Mesenchymal stem cell (in vitro differentiated cells and primary cell): ENCODE data around the gene DUOXA2.
"Not testable (repeated sequence)": the region's sequence is repeated elsewhere in the genome, so short reads cannot be mapped to it uniquely, and the experiment has no call there.

Experiments
- DNase-seq: peaks from one replicate; pipeline ENCODE4 v3.0.0-alpha.2; 2013
- H2AFZ ChIP-seq: one replicate; pipeline ENCODE4 v1.6.1; 2013; ENCODE audit warnings: low read depth, mild to moderate bottlenecking, control low read depth, inconsistent platforms, low read length, moderate library complexity
- H2AK5ac ChIP-seq: 2 replicates; pipeline ENCODE4 v1.6.1; 2013; ENCODE audit warnings: low read length, moderate library complexity, mild to moderate bottlenecking, inconsistent platforms; ENCODE audit not compliant: severe bottlenecking
- H2BK120ac ChIP-seq: one replicate; pipeline ENCODE4 v1.6.1; 2013; ENCODE audit warnings: low read depth, mild to moderate bottlenecking, inconsistent platforms, low read length, moderate library complexity
- H2BK12ac ChIP-seq, 2 experiments: one replicate each; pipeline ENCODE4 v1.6.1; 2013; ENCODE audit warnings: inconsistent platforms in 2 of 2, low read length in 2 of 2, mild to moderate bottlenecking in 2 of 2, moderate library complexity in 2 of 2, control low read depth in 1 of 2
- H2BK15ac ChIP-seq: one replicate; pipeline ENCODE4 v1.6.1; 2013; ENCODE audit warnings: mild to moderate bottlenecking, low read depth, inconsistent platforms; ENCODE audit not compliant: poor library complexity, severe bottlenecking
- H2BK5ac ChIP-seq: 2 replicates; pipeline ENCODE4 v1.6.1; 2013; ENCODE audit warnings: low read depth, mild to moderate bottlenecking, low read length, control low read depth, inconsistent platforms; ENCODE audit not compliant: poor library complexity, severe bottlenecking
- H3K14ac ChIP-seq, 2 experiments: one replicate each; pipeline ENCODE4 v1.6.1; 2013; ENCODE audit warnings: inconsistent platforms in 2 of 2, low read length in 2 of 2, control low read depth in 1 of 2, mild to moderate bottlenecking in 1 of 2, moderate library complexity in 1 of 2
- H3K18ac ChIP-seq, 2 experiments: one replicate each; pipeline ENCODE4 v1.6.1; 2013; ENCODE audit warnings: inconsistent platforms in 2 of 2, low read length in 2 of 2, control low read depth in 1 of 2, low read depth in 1 of 2, mild to moderate bottlenecking in 1 of 2
- H3K23ac ChIP-seq, 2 experiments: one replicate each; pipeline ENCODE4 v1.6.1; 2013; ENCODE audit warnings: inconsistent platforms in 2 of 2, low read length in 2 of 2, mild to moderate bottlenecking in 2 of 2, moderate library complexity in 2 of 2, control low read depth in 1 of 2
- H3K27ac ChIP-seq: 2 replicates; pipeline ENCODE4 v1.5.1; 2013; ENCODE audit warnings: mild to moderate bottlenecking, moderate library complexity, low read length, control low read depth, inconsistent platforms; ENCODE audit not compliant: poor library complexity, severe bottlenecking
- H3K27me3 ChIP-seq, 2 experiments: 2 replicates each; pipeline versions ENCODE4 v1.6.1 to v1.7.0; 2013; ENCODE audit warnings: low read length in 2 of 2, mild to moderate bottlenecking in 2 of 2, moderate library complexity in 2 of 2, control low read depth in 1 of 2, inconsistent platforms in 1 of 2; ENCODE audit not compliant: control insufficient read depth in 1 of 2, insufficient read depth in 1 of 2
- H3K36me3 ChIP-seq, 2 experiments: 2 replicates each; pipeline versions ENCODE4 v1.6.1 to v1.7.0; 2013; ENCODE audit warnings: low read length in 2 of 2, control low read depth in 1 of 2, inconsistent platforms in 1 of 2, low read depth in 1 of 2, mild to moderate bottlenecking in 1 of 2; ENCODE audit not compliant: insufficient read depth in 2 of 2, control insufficient read depth in 1 of 2
- H3K4ac ChIP-seq, 2 experiments: one replicate each; pipeline ENCODE4 v1.6.1; 2013; ENCODE audit warnings: inconsistent platforms in 2 of 2, low read length in 2 of 2, mild to moderate bottlenecking in 2 of 2, moderate library complexity in 2 of 2, control low read depth in 1 of 2, low read depth in 1 of 2
- H3K4me1 ChIP-seq: 2 replicates; pipeline ENCODE4 v1.6.1; 2013; ENCODE audit warnings: low read depth, low read length, control low read depth; ENCODE audit not compliant: control insufficient read depth, insufficient read depth
- H3K4me2 ChIP-seq: 2 replicates; pipeline ENCODE4 v1.6.1; 2013; ENCODE audit warnings: low read length, mild to moderate bottlenecking, inconsistent platforms; ENCODE audit not compliant: poor library complexity, severe bottlenecking
- H3K4me3 ChIP-seq, 2 experiments: 2 replicates each; pipeline versions ENCODE4 v1.5.1 to v1.7.0; 2013; ENCODE audit warnings: low read length in 2 of 2, mild to moderate bottlenecking in 2 of 2, control low read depth in 1 of 2, low read depth in 1 of 2; ENCODE audit not compliant: insufficient read depth in 1 of 2
- H3K79me1 ChIP-seq: replicated peaks from 2 replicates; pipeline ENCODE4 v1.6.1; 2013; ENCODE audit warnings: mild to moderate bottlenecking, control low read depth, low read length, inconsistent platforms; ENCODE audit not compliant: poor library complexity, severe bottlenecking
- H3K9ac ChIP-seq: 2 replicates; pipeline ENCODE4 v1.7.0; 2013; ENCODE audit warnings: mild to moderate bottlenecking, low read length, moderate library complexity
- H3K9me3 ChIP-seq: 2 replicates; pipeline ENCODE4 v1.7.0; 2013; ENCODE audit warnings: mild to moderate bottlenecking, low read length; ENCODE audit not compliant: control insufficient read depth
- H4K8ac ChIP-seq: one replicate; pipeline ENCODE4 v1.6.1; 2013; ENCODE audit warnings: inconsistent platforms, mild to moderate bottlenecking, low read length, moderate library complexity
- H4K91ac ChIP-seq: one replicate; pipeline ENCODE4 v1.6.1; 2013; ENCODE audit warnings: mild to moderate bottlenecking, low read length, inconsistent platforms
- WGBS: methylation state at CpG from one replicate; pipeline ENCODE4 v1.1.7; 2013; ENCODE audit warnings: mixed read lengths; 5-methylcytosine and 5-hydroxymethylcytosine counted together

DUOXA2 gene

GRCh38 chr15:45075440-45076320, 38.4 kb upstream of the DUOXA2 start:
- not testable (repeated sequence) for H3K79me1 ChIP-seq, H3K4me2 ChIP-seq, H3K4me3 ChIP-seq, H2BK5ac ChIP-seq, H3K23ac ChIP-seq, H3K9ac ChIP-seq, H2BK15ac ChIP-seq, H3K9me3 ChIP-seq, H2AFZ ChIP-seq, H3K14ac ChIP-seq, H2AK5ac ChIP-seq, H2BK12ac ChIP-seq, H3K36me3 ChIP-seq, H3K4me1 ChIP-seq, H3K18ac ChIP-seq, H4K8ac ChIP-seq, H3K27me3 ChIP-seq, H3K27ac ChIP-seq, H3K4ac ChIP-seq, H4K91ac ChIP-seq, DNase-seq, H2BK120ac ChIP-seq
- no CpG with 5 or more reads among the region's 9 CpGs for WGBS

GRCh38 chr15:45077391-45077790, 36.7 kb upstream of the DUOXA2 start:
- not testable (repeated sequence) for H3K9me3 ChIP-seq, H3K23ac ChIP-seq, H3K18ac ChIP-seq, H2AK5ac ChIP-seq, H3K4me3 ChIP-seq, H2BK12ac ChIP-seq, H3K79me1 ChIP-seq, H3K4ac ChIP-seq, H4K8ac ChIP-seq, H2BK15ac ChIP-seq, DNase-seq, H3K14ac ChIP-seq, H3K36me3 ChIP-seq, H3K4me2 ChIP-seq, H3K27ac ChIP-seq, H4K91ac ChIP-seq, H3K9ac ChIP-seq, H3K4me1 ChIP-seq, H3K27me3 ChIP-seq, H2AFZ ChIP-seq, H2BK120ac ChIP-seq, H2BK5ac ChIP-seq
- 100% methylated on average over 1 of the region's 2 CpGs for WGBS

- H4K8ac ChIP-seq, H3K9me3 ChIP-seq, H3K79me1 ChIP-seq, DNase-seq, H2AK5ac ChIP-seq, H3K4me3 ChIP-seq, H3K36me3 ChIP-seq, H3K18ac ChIP-seq, H3K9ac ChIP-seq, H2BK12ac ChIP-seq, H2AFZ ChIP-seq, H2BK15ac ChIP-seq, H2BK5ac ChIP-seq, H3K4ac ChIP-seq, H3K4me1 ChIP-seq, H2BK120ac ChIP-seq, H4K91ac ChIP-seq, H3K23ac ChIP-seq, H3K14ac ChIP-seq, H3K4me2 ChIP-seq, H3K27me3 ChIP-seq, H3K27ac ChIP-seq: not testable (repeated sequence)
- 89% methylated on average over 5 of the region's 5 CpGs for WGBS
These were observed 34.9 kb upstream of the DUOXA2 start for GRCh38 chr15:45079201-45079600.

- not testable (repeated sequence) for DNase-seq, H2BK5ac ChIP-seq, H2BK12ac ChIP-seq, H2AK5ac ChIP-seq, H3K27me3 ChIP-seq, H2BK15ac ChIP-seq, H3K27ac ChIP-seq, H3K4me3 ChIP-seq, H3K36me3 ChIP-seq, H4K8ac ChIP-seq, H3K14ac ChIP-seq, H3K18ac ChIP-seq, H3K9ac ChIP-seq, H3K4me2 ChIP-seq, H4K91ac ChIP-seq, H2BK120ac ChIP-seq, H3K23ac ChIP-seq, H3K79me1 ChIP-seq, H3K4me1 ChIP-seq, H3K9me3 ChIP-seq, H2AFZ ChIP-seq, H3K4ac ChIP-seq
- WGBS: 94% methylated on average over 1 of the region's 5 CpGs
These were observed 34.4 kb upstream of the DUOXA2 start for GRCh38 chr15:45079628-45080246.
